Spleen (tissue), 11 donors: ENCODE results near the gene DPF3. TPM values are rescaled to one million over a fixed set of nuclear protein-coding genes. Genes with fewer than 3 reads are reported as not detected.

Experiments used
- DNase-seq: peaks from one replicate; pipeline ENCODE4 v3.0.0-alpha.2; 2020
- H3K27ac ChIP-seq, 8 donors: fragments of 200-600 bp; sonication (generic) in 7 of 8; 1 replicate in 4 of 8; 2 replicates in 4 of 8; pipeline versions ENCODE4 v1.5.0 to v1.8.0; 2016 to 2021; ENCODE audit warnings: inconsistent platforms in 4 of 8, mild to moderate bottlenecking in 4 of 8, moderate library complexity in 1 of 8
- H3K27me3 ChIP-seq, 7 donors: fragments of 200-600 bp; sonication (generic) in 6 of 7; replicated peaks in 1 of 7; 1 replicate in 4 of 7; 2 replicates in 3 of 7; pipeline versions ENCODE4 v1.5.0 to v1.8.0; 2016 to 2021; ENCODE audit warnings: inconsistent platforms in 3 of 7, mild to moderate bottlenecking in 1 of 7
- H3K36me3 ChIP-seq, 6 donors: fragments of 200-600 bp; sonication (generic) in 5 of 6; 1 replicate in 4 of 6; 2 replicates in 2 of 6; pipeline versions ENCODE4 v1.5.0 to v1.8.0; 2016 to 2021; ENCODE audit warnings: inconsistent platforms in 2 of 6
- H3K4me1 ChIP-seq, 6 donors: fragments of 200-600 bp; sonication (generic) in 5 of 6; 1 replicate in 3 of 6; 2 replicates in 3 of 6; pipeline versions ENCODE4 v1.5.0 to v1.8.0; 2016 to 2021; ENCODE audit warnings: inconsistent platforms in 3 of 6
- H3K4me3 ChIP-seq, 8 donors: fragments of 200-600 bp; sonication (generic) in 7 of 8; 1 replicate in 4 of 8; 2 replicates in 4 of 8; pipeline versions ENCODE4 v1.5.0 to v1.8.0; 2016 to 2021; ENCODE audit warnings: inconsistent platforms in 4 of 8, mild to moderate bottlenecking in 4 of 8, moderate library complexity in 2 of 8
- H3K9me3 ChIP-seq, 8 donors: fragments of 200-600 bp; sonication (generic) in 7 of 8; 1 replicate in 4 of 8; 2 replicates in 4 of 8; pipeline versions ENCODE4 v1.5.0 to v1.8.0; 2016 to 2021; ENCODE audit warnings: inconsistent platforms in 4 of 8
- CTCF ChIP-seq, 11 experiments: fragments of 200-600 bp in 7 of 11; fragments of 450-650 bp in 4 of 11; sonication (generic) in 4 of 11; IDR thresholded peaks in 8 of 11; conservative IDR thresholded peaks in 3 of 11; 1 replicate in 7 of 11; 2 replicates in 4 of 11; pipeline versions ENCODE4 v1.4.0 to v1.8.0; 2016 to 2021; ENCODE audit warnings: antibody characterized with exemption in 11 of 11, inconsistent platforms in 4 of 11, mild to moderate bottlenecking in 1 of 11
- POLR2A ChIP-seq, 3 donors: fragments of 450-650 bp; IDR thresholded peaks; one replicate each; pipeline ENCODE4 v1.5.1; 2017; ENCODE audit warnings: antibody characterized with exemption in 3 of 3, mild to moderate bottlenecking in 1 of 3
- POLR2AphosphoS5 ChIP-seq, 3 donors: sonication (generic); formaldehyde crosslinking; IDR thresholded peaks; one replicate each; pipeline ENCODE4 v1.5.1; 2017; ENCODE audit warnings: antibody characterized with exemption in 3 of 3
- WGBS, 5 donors: extraction: QIAGEN DNeasy Blood & Tissue Kit in 3 of 5; methylation state at CpG; one replicate each; pipeline versions ENCODE4 v1.1.5 to v1.1.7; 2013 to 2018; 5-methylcytosine and 5-hydroxymethylcytosine counted together
- intact Hi-C: fragments of 100-400 bp; cut with DNase I; formaldehyde crosslinking; loops from one replicate; pipeline ENCODE4 v1.15.0; 2023; ENCODE audit warnings: low total_unique reads
- polyA plus RNA-seq, 3 donors: library from polyadenylated mRNA; stranded (reverse); fragments of 200-250 nt; gene quantifications; one replicate each; pipeline ENCODE4 v1.2.1, GENCODE V29; 2013
- total RNA-seq, 7 donors: library from RNA; depleted of rRNA in 3 of 7; stranded (reverse); fragments of >200 nt in 3 of 7; fragmentation: NEBNext Ultra II Directional in 4 of 7; extraction: Animal tissue kit (Norgen Biotek cat#: 25700) in 4 of 7; gene quantifications; one replicate each; pipeline versions ENCODE4 v1.1.0 to v1.2.1, GENCODE V29; 2016 to 2021
- donor health status: healthy with polysubstance abuse.
- donor health status: DM: no; HTN: no; CAD: no; lungs with moderate emphysema.
- donor health status: DM: no; HTN: no; CAD: no.
- donor health status: Bipolar disorder and iron deficiency.
- donor health status: healthy.
- donor health status: DM: no; HTN: no; CAD: no.
- donor health status: DM: yes; HTN: yes; CAD: no.

DPF3 gene
- total and polyA plus RNA-seq, 10 donors, result 0.76 to 8.9 (median 3.0) TPM

DNA sequence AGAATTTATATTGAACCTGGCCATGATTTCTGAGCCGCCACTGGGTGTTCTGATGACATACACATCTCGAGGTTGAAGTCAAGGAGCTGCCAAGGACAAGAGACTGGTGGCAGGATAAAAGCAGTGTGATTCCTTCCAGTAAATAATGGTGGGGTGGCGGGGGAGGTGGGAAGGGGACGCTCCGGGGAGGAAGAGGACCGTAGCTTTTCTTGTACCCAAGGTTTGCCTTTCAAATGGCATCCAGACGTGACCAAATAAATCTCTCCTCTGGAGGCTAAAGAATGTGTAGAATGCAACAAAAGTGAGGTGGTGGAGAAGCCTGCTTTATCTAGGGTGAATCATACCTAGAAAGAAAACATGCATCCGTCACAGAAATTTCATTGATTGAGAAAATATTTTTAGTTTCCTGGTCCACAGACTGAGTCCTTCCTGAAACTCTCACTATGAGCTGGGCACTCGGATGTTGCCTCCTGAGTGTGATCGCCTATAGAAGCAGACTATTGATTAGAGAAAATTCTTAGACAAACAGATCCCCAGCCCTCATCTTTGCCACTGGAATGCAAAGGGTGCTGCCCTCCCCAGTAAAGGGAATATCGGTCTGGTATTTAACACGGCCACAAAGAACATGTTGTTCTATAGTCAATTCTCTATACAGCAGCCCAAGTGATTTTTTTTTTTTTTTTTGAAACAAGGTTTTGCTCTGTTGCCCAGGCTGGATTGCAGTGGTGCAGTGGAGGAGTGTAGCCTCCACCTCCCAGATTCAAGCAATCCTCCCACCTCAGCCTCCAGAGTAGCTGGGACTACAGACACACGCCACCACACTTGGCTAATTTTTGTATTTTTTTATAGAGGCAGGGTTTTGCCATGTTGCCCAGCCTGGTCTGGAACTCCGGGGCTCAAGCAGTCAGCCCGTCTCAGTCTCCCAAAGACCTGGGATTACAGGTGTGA, 112.1 kb downstream of the DPF3 start:
- DNase-seq, result no peak
- Histone ChIP-seq H3K36me3 (no peaks in the 10 kb centered on the region), H3K9me3 (peaks cover 0 to 9% (median 3%) of the 10 kb centered on the region in 8 donors), H3K27ac (no peak overlapping the region), H3K27me3 (no peaks in the 10 kb centered on the region), H3K4me1 (no peaks in the 10 kb centered on the region), H3K4me3 (no peak overlapping the region)
- 83 to 87% (median 84%) methylated on average over 15 of the region's 15 CpGs for WGBS, 5 donors
- intact Hi-C loops, result no loop called here
- no peak for TF ChIP-seq CTCF (IDR thresholded peaks at IDR 0.05 in 8 of 11, conservative IDR thresholded peaks at IDR 0.05 in 3 of 11)
- TF ChIP-seq POLR2AphosphoS5 (IDR thresholded peaks at IDR 0.05), result no peak
- no peak for TF ChIP-seq POLR2A (IDR thresholded peaks at IDR 0.05)

GRCh38 chr14:72780751-72781150, 113.2 kb downstream of the DPF3 start:
- H3K27ac ChIP-seq, result no peak overlapping the region

GRCh38 chr14:72779679-72780078, 114.2 kb downstream of the DPF3 start:
- WGBS, 5 donors, result 64 to 95% (median 90%) methylated on average over 2 of the region's 2 CpGs
- DNase-seq, result no peak
- H3K4me3 ChIP-seq, result no peak overlapping the region
- H3K27ac ChIP-seq, result no peak overlapping the region
- H3K4me1 ChIP-seq, result no peaks in the 10 kb centered on the region
- no peaks in the 10 kb centered on the region for H3K27me3 ChIP-seq
- TF ChIP-seq CTCF (IDR thresholded peaks at IDR 0.05 in 8 of 11, conservative IDR thresholded peaks at IDR 0.05 in 3 of 11), result no peak
- TF ChIP-seq POLR2A (IDR thresholded peaks at IDR 0.05), result no peak
- TF ChIP-seq POLR2AphosphoS5 (IDR thresholded peaks at IDR 0.05), result no peak
- no peaks in the 10 kb centered on the region for H3K36me3 ChIP-seq
- H3K9me3 ChIP-seq, result peaks cover 0 to 9% (median 3%) of the 10 kb centered on the region in 8 donors
- intact Hi-C loops, result no loop called here

More at GRCh38 chr14:72780751-72781150, 113.2 kb downstream of the DPF3 start:
- TF ChIP-seq POLR2A (IDR thresholded peaks at IDR 0.05) (no peak), POLR2AphosphoS5 (IDR thresholded peaks at IDR 0.05) (no peak), CTCF (IDR thresholded peaks at IDR 0.05 in 8 of 11, conservative IDR thresholded peaks at IDR 0.05 in 3 of 11) (no peak)
- DNase-seq, result no peak
- Histone ChIP-seq H3K4me1 (no peaks in the 10 kb centered on the region), H3K4me3 (no peak overlapping the region), H3K9me3 (peaks cover 0 to 9% (median 3%) of the 10 kb centered on the region in 8 donors), H3K27me3 (no peaks in the 10 kb centered on the region), H3K36me3 (no peaks in the 10 kb centered on the region)
- intact Hi-C loops, result no loop called here
- WGBS, 5 donors, result 90 to 99% (median 92%) methylated on average over 2 of the region's 2 CpGs

GRCh38 chr14:72777636-72778035, 116.3 kb downstream of the DPF3 start:
- no peak for TF ChIP-seq CTCF (IDR thresholded peaks at IDR 0.05 in 8 of 11, conservative IDR thresholded peaks at IDR 0.05 in 3 of 11)
- TF ChIP-seq POLR2A (IDR thresholded peaks at IDR 0.05), result no peak
- TF ChIP-seq POLR2AphosphoS5 (IDR thresholded peaks at IDR 0.05), result no peak
- Histone ChIP-seq H3K36me3 (no peaks in the 10 kb centered on the region), H3K9me3 (peaks cover 0 to 9% (median 3%) of the 10 kb centered on the region in 8 donors), H3K27ac (no peak overlapping the region), H3K27me3 (no peaks in the 10 kb centered on the region), H3K4me3 (no peak overlapping the region), H3K4me1 (no peaks in the 10 kb centered on the region)
- no peak for DNase-seq
- intact Hi-C loops, result no loop called here
- 87 to 100% (median 94%) methylated on average over 2 of the region's 2 CpGs for WGBS, 5 donors
